DOHH2 (cell line): ENCODE results near the gene PAK5.

ENCODE experiments used
- H3F3A ChIP-seq: fragments of 200-600 bp; sonication (generic), shearing (Covaris generic); 2 replicates; pipeline ENCODE4 v1.6.0; 2016; ENCODE audit warnings: antibody characterized with exemption, mild to moderate bottlenecking; ENCODE audit not compliant: control insufficient read depth, insufficient read depth
- H3K27ac ChIP-seq: fragments of 200-600 bp; sonication (generic); 2 replicates; pipeline ENCODE4 v1.5.1; 2014; ENCODE audit warnings: low read depth, mild to moderate bottlenecking, low read length, moderate library complexity
- H3K27me3 ChIP-seq: fragments of 200-600 bp; sonication (generic); 2 replicates; pipeline ENCODE4 v1.6.1; 2014; ENCODE audit warnings: mild to moderate bottlenecking, low read length, mixed read lengths; ENCODE audit not compliant: control insufficient read depth
- H3K36me3 ChIP-seq: fragments of 200-600 bp; sonication (generic); 2 replicates; pipeline ENCODE4 v1.6.1; 2014; ENCODE audit warnings: mild to moderate bottlenecking, low read length, moderate library complexity, mixed read lengths; ENCODE audit not compliant: control insufficient read depth
- H3K4me1 ChIP-seq: fragments of 200-600 bp; sonication (generic); 2 replicates; pipeline ENCODE4 v1.6.1; 2014; ENCODE audit warnings: mild to moderate bottlenecking, low read length, mixed read lengths; ENCODE audit not compliant: control insufficient read depth
- H3K4me2 ChIP-seq: fragments of 200-600 bp; sonication (generic); 2 replicates; pipeline ENCODE4 v1.6.0; 2014; ENCODE audit warnings: mild to moderate bottlenecking, low read length, moderate library complexity
- H3K4me3 ChIP-seq: fragments of 200-600 bp; sonication (generic); 2 replicates; pipeline ENCODE4 v1.5.1; 2014; ENCODE audit warnings: mild to moderate bottlenecking, low read length, mixed read lengths
- H3K79me2 ChIP-seq: fragments of 200-600 bp; sonication (generic); 2 replicates; pipeline ENCODE4 v1.6.1; 2014; ENCODE audit warnings: mild to moderate bottlenecking, low read length, mixed read lengths; ENCODE audit not compliant: control insufficient read depth
- H3K9me2 ChIP-seq: fragments of 200-600 bp; sonication (generic); replicated peaks from 2 replicates; pipeline ENCODE4 v1.6.1; 2014; ENCODE audit warnings: mild to moderate bottlenecking, low read length, mixed read lengths; ENCODE audit not compliant: control insufficient read depth
- H3K9me3 ChIP-seq: fragments of 200-600 bp; sonication (generic); 2 replicates; pipeline ENCODE4 v1.6.1; 2014; ENCODE audit warnings: antibody characterized with exemption, low read length, mixed read lengths; ENCODE audit not compliant: control insufficient read depth, insufficient read depth
- H4K20me1 ChIP-seq: fragments of 200-600 bp; sonication (generic); 2 replicates; pipeline ENCODE4 v1.6.0; 2014; ENCODE audit warnings: low read depth, mild to moderate bottlenecking, antibody characterized with exemption, low read length, moderate library complexity; ENCODE audit not compliant: control insufficient read depth, insufficient read depth
- CTCF ChIP-seq: fragments of 200-600 bp; sonication (generic); IDR thresholded peaks from one replicate; pipeline ENCODE4 v1.5.1; 2014; ENCODE audit warnings: antibody characterized with exemption, mild to moderate bottlenecking, low read depth, low read length; ENCODE audit not compliant: poor library complexity, severe bottlenecking
- EZH2phosphoT487 ChIP-seq: fragments of 200-600 bp; sonication (generic); IDR thresholded peaks from 2 replicates; pipeline ENCODE4 v1.6.1; 2017; ENCODE audit warnings: borderline replicate concordance, mild to moderate bottlenecking, antibody characterized with exemption, low read length, moderate library complexity, mixed read lengths

The PAK5 gene

GRCh38 chr20:9867196-9867980 lies 28.5 kb upstream of the PAK5 start:
- no peaks in the 10 kb centered on the region for H3F3A ChIP-seq
- H3K79me2 ChIP-seq = no peaks in the 10 kb centered on the region
- TF ChIP-seq CTCF = no peak
- TF ChIP-seq EZH2phosphoT487 = no peak
- no peaks in the 10 kb centered on the region for H3K27me3 ChIP-seq
- no peak overlapping the region for H3K4me2 ChIP-seq
- H3K9me3 ChIP-seq = no peaks in the 10 kb centered on the region; the same call in 1 of the 2 replicates
- H3K4me1 ChIP-seq = no peaks in the 10 kb centered on the region
- H4K20me1 ChIP-seq = no peaks in the 10 kb centered on the region
- H3K36me3 ChIP-seq = no peaks in the 10 kb centered on the region
- no peaks in the 10 kb centered on the region for H3K9me2 ChIP-seq
- H3K4me3 ChIP-seq = no peak overlapping the region
- H3K27ac ChIP-seq = no peak overlapping the region

GRCh38 chr20:9852566-9852965 lies 13.7 kb upstream of the PAK5 start:
- no peak for TF ChIP-seq EZH2phosphoT487
- TF ChIP-seq CTCF = no peak

GRCh38 chr20:9839626-9840025 lies 750 bp upstream of the PAK5 start:
- no peaks in the 10 kb centered on the region for H3K9me2 ChIP-seq
- H3K27ac ChIP-seq = no peak overlapping the region
- H3K4me1 ChIP-seq = no peaks in the 10 kb centered on the region
- H3K9me3 ChIP-seq = no peaks in the 10 kb centered on the region
- H3K4me2 ChIP-seq = no peak overlapping the region
- no peaks in the 10 kb centered on the region for H3F3A ChIP-seq
- H3K36me3 ChIP-seq = no peaks in the 10 kb centered on the region
- no peaks in the 10 kb centered on the region for H3K79me2 ChIP-seq
- TF ChIP-seq EZH2phosphoT487 (no peak), CTCF (no peak)
- no peaks in the 10 kb centered on the region for H4K20me1 ChIP-seq
- no peak overlapping the region for H3K4me3 ChIP-seq
- no peaks in the 10 kb centered on the region for H3K27me3 ChIP-seq

More at GRCh38 chr20:9852566-9852965, 13.7 kb upstream of the PAK5 start:
- Histone ChIP-seq H3K4me3 (no peak overlapping the region), H3F3A (no peaks in the 10 kb centered on the region), H3K9me3 (no peaks in the 10 kb centered on the region), H3K4me1 (no peaks in the 10 kb centered on the region), H3K79me2 (no peaks in the 10 kb centered on the region), H3K4me2 (no peak overlapping the region), H3K36me3 (no peaks in the 10 kb centered on the region), H3K27ac (no peak overlapping the region), H3K9me2 (no peaks in the 10 kb centered on the region; the same call in 1 of the 2 replicates), H4K20me1 (no peaks in the 10 kb centered on the region), H3K27me3 (no peaks in the 10 kb centered on the region)
